ENCODE data around the gene ROPN1B. TPM values are rescaled to one million over a fixed set of nuclear protein-coding genes. Genes with fewer than 3 reads are reported as not detected.

Gene ROPN1B
- total RNA-seq, 1 experiment from 2014 or later = not detected

DNA sequence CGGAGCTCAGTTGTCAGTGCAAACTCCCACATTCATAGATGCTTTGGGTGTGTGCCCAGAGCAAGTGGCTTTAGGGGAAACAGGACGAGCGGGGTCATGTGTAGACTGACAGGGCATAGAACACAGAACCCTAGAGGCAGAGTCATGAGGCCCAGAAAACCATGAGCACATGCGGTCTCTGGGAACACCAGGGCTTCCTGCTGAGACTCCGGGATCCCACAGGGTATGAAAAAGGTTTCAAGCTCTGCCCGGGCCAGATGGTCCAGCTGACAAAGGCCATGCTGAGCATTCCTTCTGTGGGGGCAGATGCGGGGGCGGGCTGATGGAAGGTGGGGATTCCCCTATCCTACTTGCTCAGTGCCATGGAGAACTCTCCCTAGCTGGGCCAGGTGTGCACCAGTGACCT is 44.8 kb downstream of the ROPN1B start:
- ChIA-PET POLR2A (ENCODE audit: low non-redundant PET) (no interaction called here), CTCF (interaction anchor here (0.6 kb wide), 1 partner anchor 86 kb away, joined by 3 read pairs; no protein-coding TSS in a partner anchor)
- intact Hi-C loops (cut with micrococcal nuclease; ENCODE audit: unreplicated experiment) = no loop called here
- Histone ChIP-seq H3K36me3 (ENCODE audit: insufficient read depth, low read length, poor library complexity, severe bottlenecking) (no peaks in the 10 kb centered on the region), H3K9me3 (ENCODE audit: low read depth, low read length, poor library complexity, severe bottlenecking) (no peaks in the 10 kb centered on the region), H3K27me3 (replicated peaks; ENCODE audit: insufficient read depth, low read depth, low read length, poor library complexity) (no peaks in the 10 kb centered on the region), H3K4me1 (ENCODE audit: insufficient read depth, low read length, poor library complexity, severe bottlenecking) (no peaks in the 10 kb centered on the region), H3K4me3 (ENCODE audit: low read depth, low read length, poor library complexity, severe bottlenecking) (no peak overlapping the region), H3K27ac (ENCODE audit: low read depth, low read length, poor library complexity, severe bottlenecking) (no peak overlapping the region)
- TF ChIP-seq, protein P1, sequence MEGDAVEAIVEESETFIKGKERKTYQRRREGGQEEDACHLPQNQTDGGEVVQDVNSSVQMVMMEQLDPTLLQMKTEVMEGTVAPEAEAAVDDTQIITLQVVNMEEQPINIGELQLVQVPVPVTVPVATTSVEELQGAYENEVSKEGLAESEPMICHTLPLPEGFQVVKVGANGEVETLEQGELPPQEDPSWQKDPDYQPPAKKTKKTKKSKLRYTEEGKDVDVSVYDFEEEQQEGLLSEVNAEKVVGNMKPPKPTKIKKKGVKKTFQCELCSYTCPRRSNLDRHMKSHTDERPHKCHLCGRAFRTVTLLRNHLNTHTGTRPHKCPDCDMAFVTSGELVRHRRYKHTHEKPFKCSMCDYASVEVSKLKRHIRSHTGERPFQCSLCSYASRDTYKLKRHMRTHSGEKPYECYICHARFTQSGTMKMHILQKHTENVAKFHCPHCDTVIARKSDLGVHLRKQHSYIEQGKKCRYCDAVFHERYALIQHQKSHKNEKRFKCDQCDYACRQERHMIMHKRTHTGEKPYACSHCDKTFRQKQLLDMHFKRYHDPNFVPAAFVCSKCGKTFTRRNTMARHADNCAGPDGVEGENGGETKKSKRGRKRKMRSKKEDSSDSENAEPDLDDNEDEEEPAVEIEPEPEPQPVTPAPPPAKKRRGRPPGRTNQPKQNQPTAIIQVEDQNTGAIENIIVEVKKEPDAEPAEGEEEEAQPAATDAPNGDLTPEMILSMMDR (conservative IDR thresholded peaks at IDR 0.05; ENCODE audit: low read depth, low read length) = no peak
- no peak for TF ChIP-seq EZH2 (IDR thresholded peaks at IDR 0.05; ENCODE audit: borderline replicate concordance, low read depth, low read length, poor library complexity, severe bottlenecking)
- BruUV-seq (replicated peaks) = no TSS peak
- no peak for DNase-seq (ENCODE audit: low spot score)

DNA sequence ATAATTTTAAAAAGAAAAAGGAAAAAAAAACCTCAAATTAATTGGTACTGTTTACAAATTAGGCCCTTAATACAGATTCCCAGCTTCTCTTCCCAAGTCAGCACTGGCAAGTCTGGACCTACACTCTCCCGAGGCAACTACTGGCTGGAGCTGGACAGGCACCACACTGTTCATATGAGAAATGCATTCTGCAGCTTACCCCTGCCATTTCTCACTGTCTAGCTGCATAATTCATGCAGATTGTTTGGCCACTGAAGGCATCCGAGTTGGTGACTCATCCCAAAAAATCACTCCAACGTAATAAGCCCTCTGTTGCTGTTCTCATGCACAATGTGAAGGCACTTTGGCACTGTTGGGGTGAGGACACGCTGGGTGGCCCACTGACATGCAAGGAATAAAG is 45.3 kb downstream of the ROPN1B start:
- peak; percentile 68 for DNase-seq (ENCODE audit: low spot score)
- intact Hi-C loops (cut with micrococcal nuclease; ENCODE audit: unreplicated experiment) = no loop called here
- no peak for TF ChIP-seq EZH2 (IDR thresholded peaks at IDR 0.05; ENCODE audit: borderline replicate concordance, low read depth, low read length, poor library complexity, severe bottlenecking)
- TF ChIP-seq, protein P1 (conservative IDR thresholded peaks at IDR 0.05; ENCODE audit: low read depth, low read length) = no peak
- Histone ChIP-seq H3K27ac (ENCODE audit: low read depth, low read length, poor library complexity, severe bottlenecking) (no peak overlapping the region), H3K27me3 (replicated peaks; ENCODE audit: insufficient read depth, low read depth, low read length, poor library complexity) (no peaks in the 10 kb centered on the region), H3K4me1 (ENCODE audit: insufficient read depth, low read length, poor library complexity, severe bottlenecking) (no peaks in the 10 kb centered on the region), H3K9me3 (ENCODE audit: low read depth, low read length, poor library complexity, severe bottlenecking) (no peaks in the 10 kb centered on the region), H3K4me3 (ENCODE audit: low read depth, low read length, poor library complexity, severe bottlenecking) (no peak overlapping the region), H3K36me3 (ENCODE audit: insufficient read depth, low read length, poor library complexity, severe bottlenecking) (no peaks in the 10 kb centered on the region)
- BruUV-seq (replicated peaks) = no TSS peak
- POLR2A ChIA-PET (ENCODE audit: low non-redundant PET) = no interaction called here
- CTCF ChIA-PET = interaction anchor here (0.6 kb wide), 1 partner anchor 87 kb away, joined by 3 read pairs; no protein-coding TSS in a partner anchor

DNA sequence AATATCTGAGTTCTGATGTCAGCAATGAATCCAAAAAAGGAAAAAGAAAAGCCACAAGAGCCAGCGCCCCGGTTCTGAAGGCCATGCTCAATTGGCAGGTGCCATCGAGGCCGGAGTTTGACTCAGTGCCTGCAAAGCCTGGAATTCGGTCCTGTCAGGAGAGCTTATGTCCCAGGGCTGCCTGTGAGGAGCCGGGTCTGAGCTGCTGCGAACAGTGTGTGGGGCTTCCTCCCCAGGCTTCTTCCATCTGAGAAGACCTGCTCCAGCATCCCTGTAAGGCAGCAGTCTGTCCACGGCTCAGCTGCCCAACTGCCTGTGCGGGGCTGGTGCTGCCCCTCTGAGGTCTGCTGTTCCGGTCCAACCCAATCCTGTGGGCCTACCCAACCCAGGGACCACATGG is 46.1 kb downstream of the ROPN1B start:
- TF ChIP-seq, protein P1 (conservative IDR thresholded peaks at IDR 0.05; ENCODE audit: low read depth, low read length) = no peak
- TF ChIP-seq EZH2 (IDR thresholded peaks at IDR 0.05; ENCODE audit: borderline replicate concordance, low read depth, low read length, poor library complexity, severe bottlenecking) = no peak
- no peak overlapping the region for H3K27ac ChIP-seq (ENCODE audit: low read depth, low read length, poor library complexity, severe bottlenecking)
- H3K27me3 ChIP-seq (replicated peaks; ENCODE audit: insufficient read depth, low read depth, low read length, poor library complexity) = no peaks in the 10 kb centered on the region
- no peak for DNase-seq (ENCODE audit: low spot score)
- H3K9me3 ChIP-seq (ENCODE audit: low read depth, low read length, poor library complexity, severe bottlenecking) = no peaks in the 10 kb centered on the region
- H3K4me1 ChIP-seq (ENCODE audit: insufficient read depth, low read length, poor library complexity, severe bottlenecking) = no peaks in the 10 kb centered on the region
- no TSS peak for BruUV-seq (replicated peaks)
- ChIA-PET POLR2A (ENCODE audit: low non-redundant PET) (no interaction called here), CTCF (no interaction called here)
- no peaks in the 10 kb centered on the region for H3K36me3 ChIP-seq (ENCODE audit: insufficient read depth, low read length, poor library complexity, severe bottlenecking)
- H3K4me3 ChIP-seq (ENCODE audit: low read depth, low read length, poor library complexity, severe bottlenecking) = no peak overlapping the region
- intact Hi-C loops (cut with micrococcal nuclease; ENCODE audit: unreplicated experiment) = no loop called here
